AG09319 (cell line): ENCODE measurements around the gene POLR3E.

Experiments
- DNase-seq: peaks from one replicate; pipeline ENCODE4 v3.0.0-alpha.2; 2010; ENCODE audit warnings: low read depth; ENCODE audit errors: extremely low read depth
- CTCF ChIP-seq: IDR thresholded peaks from 2 replicates; pipeline ENCODE4 v1.5.1; 2011; ENCODE audit warnings: low read depth, mild to moderate bottlenecking, inconsistent platforms, low read length, moderate library complexity

The POLR3E gene

GRCh38 chr16:22262460-22262859 is 34.7 kb upstream of the POLR3E start:
- no peak for TF ChIP-seq CTCF
- DNase-seq, result no peak

- no peak for TF ChIP-seq CTCF
- no peak for DNase-seq
Observed at GRCh38 chr16:22264786-22265185, 32.4 kb upstream of the POLR3E start.

GRCh38 chr16:22265351-22265750 is 31.9 kb upstream of the POLR3E start:
- TF ChIP-seq CTCF, result no peak

GRCh38 chr16:22266546-22266945 is 30.7 kb upstream of the POLR3E start:
- DNase-seq, result no peak
- no peak for TF ChIP-seq CTCF

More at GRCh38 chr16:22265351-22265750, 31.9 kb upstream of the POLR3E start:
- no peak for DNase-seq

- DNase-seq, result no peak
- no peak for TF ChIP-seq CTCF
Observed at GRCh38 chr16:22267764-22268163, 29.4 kb upstream of the POLR3E start.

GRCh38 chr16:22270525-22270924 is 26.7 kb upstream of the POLR3E start:
- no peak for DNase-seq
- no peak for TF ChIP-seq CTCF

- no peak for TF ChIP-seq CTCF
- DNase-seq, result no peak
Observed at GRCh38 chr16:22272870-22273650, 24.1 kb upstream of the POLR3E start.
